HG03060 (cell line): ENCODE measurements around the gene FBXO7.

Experiments used
- ATAC-seq: cut with Tn5 transposase; IDR thresholded peaks from one replicate; pipeline ENCODE4 v1.9.1; 2021; ENCODE audit warnings: low read depth, moderate number of reproducible peaks; ENCODE audit not compliant: unreplicated experiment

The FBXO7 gene

DNA sequence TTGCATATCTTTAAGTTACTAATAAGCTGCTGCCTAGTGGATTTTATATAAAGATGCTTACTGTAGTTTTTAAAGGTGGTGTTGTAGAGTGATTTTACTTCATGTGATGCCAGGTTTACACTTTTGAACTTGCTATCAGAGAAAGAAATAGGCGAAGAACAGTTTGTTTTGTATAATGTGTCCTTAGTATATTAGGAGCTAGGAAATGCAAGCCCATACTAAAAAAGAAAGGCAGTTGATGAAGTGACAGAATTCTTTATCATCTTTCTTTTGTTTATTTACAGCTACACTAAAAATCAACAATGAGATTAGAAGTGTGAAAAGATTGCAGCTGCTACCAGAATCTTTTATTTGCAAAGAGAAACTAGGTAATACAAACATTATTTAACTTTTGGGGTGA, 12.8 kb downstream of the FBXO7 start:
- no peak for ATAC-seq

- no peak for ATAC-seq
These were observed 14.8 kb downstream of the FBXO7 start for GRCh38 chr22:32489377-32489776.

- ATAC-seq, result no peak
These were observed 15.7 kb downstream of the FBXO7 start for GRCh38 chr22:32490279-32490678.

DNA sequence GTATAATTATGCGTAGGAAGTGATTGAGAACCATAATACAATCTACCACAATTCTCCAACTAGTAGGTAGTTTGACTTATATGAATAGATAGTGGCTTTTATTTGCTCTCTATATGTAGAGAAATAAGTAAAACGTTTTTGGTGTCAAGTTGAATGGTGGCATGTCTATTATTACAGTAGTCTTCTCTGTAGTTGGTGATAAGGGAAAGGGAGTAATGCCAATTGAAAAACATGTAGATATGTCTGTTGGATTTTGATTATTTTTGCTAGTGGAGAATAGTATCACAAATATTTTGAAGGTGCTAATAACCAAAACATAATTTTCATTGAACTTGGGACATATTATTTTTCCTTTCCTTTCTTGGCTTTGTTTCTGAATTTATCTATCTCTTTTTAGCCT, 17.5 kb downstream of the FBXO7 start:
- no peak for ATAC-seq

GRCh38 chr22:32493551-32493950, 18.9 kb downstream of the FBXO7 start:
- no peak for ATAC-seq

- ATAC-seq, result no peak
These were observed 20.4 kb downstream of the FBXO7 start for GRCh38 chr22:32494971-32495370.

GRCh38 chr22:32499666-32500065, 25.1 kb downstream of the FBXO7 start:
- no peak for ATAC-seq

GRCh38 chr22:32501836-32502752, 27.5 kb downstream of the FBXO7 start:
- ATAC-seq, result no peak

DNA sequence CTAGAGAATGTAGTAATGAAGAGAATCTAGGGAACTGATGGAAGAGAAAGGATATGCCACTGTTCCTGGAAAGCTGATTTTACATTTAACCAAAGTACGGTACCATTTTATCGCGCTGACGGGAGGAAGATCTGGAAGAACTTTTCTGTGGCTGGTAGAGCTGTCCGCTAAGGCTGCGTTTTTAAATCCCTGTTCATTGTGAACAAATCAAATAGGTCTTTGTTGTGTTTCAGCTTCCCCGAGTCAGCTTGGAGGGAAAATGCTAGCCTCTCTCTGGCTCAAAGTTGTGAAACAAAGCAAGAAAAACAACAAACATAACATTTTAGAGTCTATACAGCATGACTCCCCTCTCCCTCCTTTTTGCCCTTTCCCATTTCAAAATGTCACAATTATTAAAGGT, 34.4 kb downstream of the FBXO7 start:
- ATAC-seq, result no peak

GRCh38 chr22:32511274-32511673, 36.7 kb downstream of the FBXO7 start:
- ATAC-seq, result no peak

DNA sequence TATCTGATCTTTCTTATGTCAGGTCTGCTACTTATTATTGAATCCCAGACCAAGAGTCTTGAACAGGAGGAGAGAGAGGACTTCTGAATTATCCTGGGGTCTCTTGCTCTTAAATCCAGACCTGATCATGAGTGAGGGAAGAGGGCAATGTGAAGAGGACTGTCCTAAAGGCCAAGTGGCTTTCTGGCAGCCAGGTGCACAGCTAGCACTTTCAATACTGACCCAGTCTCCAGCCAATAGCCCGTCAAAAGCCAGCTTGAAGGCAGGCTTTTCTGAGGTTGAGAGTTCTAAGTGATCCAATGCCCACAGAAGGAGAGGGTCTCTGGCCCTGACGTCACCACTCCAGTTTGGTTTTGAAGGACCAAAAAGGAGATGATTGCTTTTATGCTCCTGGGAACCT, 37.2 kb downstream of the FBXO7 start:
- no peak for ATAC-seq

DNA sequence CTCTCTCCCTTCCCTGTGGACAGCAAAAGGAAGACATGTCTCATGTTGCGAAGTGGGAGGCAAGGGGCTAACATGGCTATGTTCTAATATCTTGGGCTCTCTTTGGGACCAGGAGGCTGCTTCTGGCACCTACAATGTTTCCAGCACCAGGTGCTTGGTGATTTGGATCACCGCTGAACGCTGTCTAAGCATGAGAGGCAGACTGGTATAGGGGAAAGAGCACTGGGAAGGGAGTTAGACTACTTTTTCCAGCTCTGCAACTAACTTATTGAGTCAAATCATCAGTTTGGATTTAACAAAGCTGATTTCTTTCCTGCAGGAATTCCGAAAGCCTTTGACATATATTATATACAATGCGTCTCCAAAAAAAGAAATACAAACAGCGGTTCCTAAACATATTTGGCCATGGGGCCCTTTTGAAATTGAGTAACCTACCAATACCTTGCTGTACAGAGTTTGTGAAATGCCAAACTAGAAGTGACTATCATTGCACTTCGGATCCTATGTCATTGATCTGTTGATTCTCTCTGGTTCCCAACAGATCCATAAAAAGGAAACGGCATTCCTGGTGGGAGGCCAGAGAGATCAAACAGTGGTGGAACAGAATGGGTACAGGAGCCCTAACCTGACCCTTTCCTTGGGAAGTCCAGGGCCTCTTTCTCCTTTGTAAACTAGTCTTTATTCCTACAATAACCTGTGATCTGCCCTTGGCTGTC, 37.8 kb downstream of the FBXO7 start:
- ATAC-seq, result no peak

- no peak for ATAC-seq
These were observed 40.5 kb downstream of the FBXO7 start for GRCh38 chr22:32515084-32515483.

- ATAC-seq, result no peak
These were observed 42.9 kb downstream of the FBXO7 start for GRCh38 chr22:32517488-32517887.

DNA sequence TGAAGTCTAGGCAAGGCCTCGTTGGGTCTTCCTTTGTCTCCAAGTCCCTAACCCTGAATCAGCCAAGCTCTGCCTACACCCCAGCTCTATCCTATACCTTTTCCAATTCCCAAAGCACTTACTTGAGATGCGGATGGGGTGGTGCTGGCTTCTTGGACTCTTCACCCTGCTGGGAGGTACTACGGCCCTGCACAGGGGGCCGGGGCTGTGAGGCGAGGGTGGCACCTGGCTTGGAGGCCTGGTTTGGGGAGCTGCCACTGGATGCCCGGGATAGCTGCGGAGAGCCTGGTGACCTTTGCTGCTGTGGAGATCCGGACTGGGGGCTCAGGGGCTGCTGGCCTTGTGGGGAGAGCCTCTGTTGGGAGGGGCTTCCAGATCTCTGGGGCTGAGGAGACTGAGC, 43.3 kb downstream of the FBXO7 start:
- no peak for ATAC-seq

GRCh38 chr22:32518381-32518780, 43.8 kb downstream of the FBXO7 start:
- ATAC-seq, result no peak

DNA sequence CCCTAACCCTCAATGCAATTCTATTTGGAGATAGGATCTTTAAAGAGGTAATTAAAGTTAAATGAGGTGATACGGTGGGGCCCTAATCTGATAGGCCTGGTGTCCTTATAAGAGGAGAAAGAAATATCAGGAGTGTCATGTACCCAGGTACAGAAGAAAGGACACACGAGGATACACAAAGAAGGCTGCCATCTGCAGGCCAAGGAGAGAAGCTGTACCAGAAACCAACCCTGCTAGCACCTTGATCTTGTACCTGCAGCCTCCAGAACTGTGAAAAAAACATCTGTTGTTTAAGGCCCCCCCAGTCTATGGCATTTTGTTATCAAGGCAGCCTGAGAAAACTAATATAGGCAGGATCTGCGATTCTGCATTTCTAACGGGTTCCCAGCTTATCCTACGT, 44.2 kb downstream of the FBXO7 start:
- no peak for ATAC-seq

DNA sequence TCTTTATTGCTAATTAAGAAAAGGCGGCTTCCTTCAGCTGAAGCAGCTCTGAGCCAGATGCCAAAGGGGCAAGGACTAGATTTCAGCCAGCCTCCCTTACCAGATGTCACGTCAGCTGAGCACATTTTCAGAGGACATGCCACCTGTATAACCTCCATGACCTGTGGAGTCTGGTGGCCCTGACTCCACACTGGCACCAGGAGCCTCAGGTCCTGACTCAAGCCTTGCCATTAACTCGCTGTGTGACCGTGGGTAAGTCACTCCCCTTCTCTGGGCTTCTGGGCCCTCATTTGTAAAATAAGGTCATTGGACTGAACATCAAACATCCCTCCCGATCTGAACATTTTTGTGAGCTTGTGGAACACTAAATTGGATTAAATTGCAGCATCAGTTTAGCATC, 46.0 kb downstream of the FBXO7 start:
- ATAC-seq, result no peak

DNA sequence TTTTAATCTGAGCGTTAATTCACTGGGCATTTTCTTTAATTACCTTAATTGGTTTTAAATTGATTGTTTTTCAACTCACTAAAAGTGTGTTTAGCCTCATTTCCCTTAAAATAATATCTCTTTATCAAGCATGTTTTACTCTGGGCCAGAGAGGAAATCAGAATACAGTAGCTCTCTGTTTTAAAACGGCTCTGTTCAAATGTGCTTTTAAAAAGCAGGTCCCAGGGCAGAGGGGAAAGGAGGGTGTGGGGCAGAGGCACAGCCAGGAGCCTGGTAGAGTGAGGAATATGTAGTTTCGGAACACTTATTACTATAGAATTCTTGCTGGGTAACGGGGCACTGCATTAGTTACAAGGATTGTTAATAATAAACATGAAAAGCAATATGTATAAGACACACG, 47.6 kb downstream of the FBXO7 start:
- no peak for ATAC-seq

DNA sequence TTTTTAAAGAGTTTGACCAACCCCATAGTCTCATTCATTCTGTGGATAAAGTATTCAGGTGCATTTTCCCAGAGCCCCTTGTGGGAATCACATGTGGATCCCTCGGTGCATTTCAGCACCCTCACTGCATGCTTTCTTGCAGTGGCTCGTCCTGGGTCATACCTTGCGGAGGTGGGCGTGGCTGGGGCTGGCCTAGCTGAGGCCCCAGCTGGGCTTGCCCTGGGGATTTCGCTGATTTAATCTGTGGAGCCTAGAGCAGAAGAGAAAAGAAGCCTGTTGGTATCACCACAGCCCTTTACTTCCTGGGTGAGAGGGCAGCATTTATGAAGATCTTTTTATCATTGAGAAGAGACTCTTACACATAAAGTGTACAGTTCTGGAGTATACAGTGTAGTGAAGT, 53.1 kb downstream of the FBXO7 start:
- ATAC-seq, result no peak

- ATAC-seq, result no peak
These were observed 53.7 kb downstream of the FBXO7 start for GRCh38 chr22:32528316-32528715.
